Brain microvascular endothelial cell (primary cell): ENCODE data around the gene CA10.

ENCODE experiments used
- DNase-seq: peaks from one replicate; pipeline ENCODE4 v3.0.0-alpha.2; 2020
- H3K27ac ChIP-seq: fragments of 250-450 bp; sonication (Bioruptor Pico); 2 replicates; pipeline ENCODE4 v1.5.1; 2020; ENCODE audit warnings: mild to moderate bottlenecking, moderate library complexity
- H3K27me3 ChIP-seq: fragments of 250-450 bp; sonication (Bioruptor Pico); replicated peaks from 2 replicates; pipeline ENCODE4 v1.5.1; 2020; ENCODE audit warnings: mild to moderate bottlenecking
- H3K36me3 ChIP-seq: fragments of 250-450 bp; sonication (Bioruptor Pico); replicated peaks from 2 replicates; pipeline ENCODE4 v1.5.1; 2020; ENCODE audit warnings: mild to moderate bottlenecking
- H3K4me3 ChIP-seq: 2 replicates; pipeline ENCODE4 v1.5.1; 2011; ENCODE audit warnings: low read depth, mild to moderate bottlenecking, control low read depth, low read length, moderate library complexity
- in situ Hi-C: cut with HindIII; loops from 2 replicates; pipeline ENCODE4 v1.10.0; 2017; ENCODE audit warnings: low sequenced_read_pairs, low pct_ligation_motif_present
- TF ChIP-seq, protein P1 (sequence below): IDR thresholded peaks from 2 replicates; pipeline ENCODE4 v1.5.1; 2011; ENCODE audit warnings: low read depth, mild to moderate bottlenecking, moderate library complexity, low read length, control low read depth, inconsistent platforms; ENCODE audit errors: missing control alignments

Gene CA10

DNA sequence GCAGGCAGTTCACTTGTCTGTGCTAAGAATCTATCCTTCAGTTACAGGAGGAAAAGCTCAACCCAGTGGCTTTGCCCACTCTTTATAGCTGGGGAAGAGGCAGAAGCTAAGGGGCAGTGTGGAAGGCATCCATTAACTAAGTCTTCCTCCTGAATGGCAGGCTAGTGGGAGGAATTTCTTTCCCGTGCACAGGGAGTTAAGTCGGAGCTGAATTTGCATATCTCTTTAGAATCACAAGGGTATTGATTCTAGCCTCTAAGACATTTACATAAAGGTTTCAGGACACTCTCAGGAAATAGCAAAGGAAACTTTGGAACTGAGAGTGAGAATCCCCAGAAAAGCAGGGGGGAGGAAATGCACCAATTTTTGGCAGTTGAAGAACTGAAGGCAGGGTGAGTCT lies 245.6 kb downstream of the CA10 start:
- TF ChIP-seq, protein P1, sequence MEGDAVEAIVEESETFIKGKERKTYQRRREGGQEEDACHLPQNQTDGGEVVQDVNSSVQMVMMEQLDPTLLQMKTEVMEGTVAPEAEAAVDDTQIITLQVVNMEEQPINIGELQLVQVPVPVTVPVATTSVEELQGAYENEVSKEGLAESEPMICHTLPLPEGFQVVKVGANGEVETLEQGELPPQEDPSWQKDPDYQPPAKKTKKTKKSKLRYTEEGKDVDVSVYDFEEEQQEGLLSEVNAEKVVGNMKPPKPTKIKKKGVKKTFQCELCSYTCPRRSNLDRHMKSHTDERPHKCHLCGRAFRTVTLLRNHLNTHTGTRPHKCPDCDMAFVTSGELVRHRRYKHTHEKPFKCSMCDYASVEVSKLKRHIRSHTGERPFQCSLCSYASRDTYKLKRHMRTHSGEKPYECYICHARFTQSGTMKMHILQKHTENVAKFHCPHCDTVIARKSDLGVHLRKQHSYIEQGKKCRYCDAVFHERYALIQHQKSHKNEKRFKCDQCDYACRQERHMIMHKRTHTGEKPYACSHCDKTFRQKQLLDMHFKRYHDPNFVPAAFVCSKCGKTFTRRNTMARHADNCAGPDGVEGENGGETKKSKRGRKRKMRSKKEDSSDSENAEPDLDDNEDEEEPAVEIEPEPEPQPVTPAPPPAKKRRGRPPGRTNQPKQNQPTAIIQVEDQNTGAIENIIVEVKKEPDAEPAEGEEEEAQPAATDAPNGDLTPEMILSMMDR, result no peak
- H3K27me3 ChIP-seq, result no peaks in the 10 kb centered on the region
- in situ Hi-C loops, result no loop called here
- H3K27ac ChIP-seq, result no peak overlapping the region
- no peak overlapping the region for H3K4me3 ChIP-seq
- no peaks in the 10 kb centered on the region for H3K36me3 ChIP-seq
- no peak for DNase-seq

DNA sequence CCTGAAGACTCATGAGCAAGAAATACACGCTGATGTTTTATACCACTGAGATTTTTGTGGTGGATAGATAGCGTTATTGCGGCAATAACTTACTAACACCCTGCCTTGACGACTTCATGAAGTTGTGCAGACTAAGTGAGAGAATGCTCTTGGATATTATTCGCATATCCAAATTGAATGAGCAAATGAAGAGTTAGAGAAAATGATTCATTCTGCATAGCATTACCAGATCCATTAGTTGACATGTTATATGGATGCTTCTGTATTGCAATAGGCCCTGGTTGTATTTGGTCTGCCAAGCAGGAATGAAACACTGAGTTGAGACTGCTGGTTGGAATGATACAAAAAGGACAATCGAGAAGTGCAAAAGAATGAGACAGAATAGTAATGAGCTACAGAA lies 247.3 kb downstream of the CA10 start:
- in situ Hi-C loops, result no loop called here
- no peaks in the 10 kb centered on the region for H3K36me3 ChIP-seq
- no peak for DNase-seq
- H3K27ac ChIP-seq, result no peak overlapping the region
- H3K4me3 ChIP-seq, result no peak overlapping the region
- H3K27me3 ChIP-seq, result no peaks in the 10 kb centered on the region
- TF ChIP-seq, protein P1, result no peak

DNA sequence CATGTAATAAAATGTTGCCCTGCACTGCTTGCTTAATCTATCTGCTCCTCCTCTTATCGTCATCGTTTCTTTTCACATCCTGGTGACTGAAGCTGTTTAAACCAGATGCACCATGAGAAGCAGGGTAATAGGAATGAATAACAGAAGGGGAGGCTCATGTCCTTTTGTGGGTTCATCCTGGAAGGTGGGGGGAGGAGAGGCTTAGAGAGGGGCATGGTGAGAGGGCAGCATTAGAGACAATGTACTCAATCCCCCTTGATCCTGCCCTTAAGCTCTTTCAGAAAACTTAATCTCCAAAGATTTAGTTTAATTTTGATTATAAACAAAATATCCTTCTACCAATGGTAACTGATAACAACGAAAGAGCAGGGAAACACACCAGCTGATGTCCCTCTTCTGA lies 248.5 kb downstream of the CA10 start:
- Histone ChIP-seq H3K36me3 (no peaks in the 10 kb centered on the region), H3K27ac (no peak overlapping the region), H3K27me3 (no peaks in the 10 kb centered on the region), H3K4me3 (no peak overlapping the region)
- TF ChIP-seq, protein P1, result no peak
- in situ Hi-C loops, result no loop called here
- DNase-seq, result no peak

DNA sequence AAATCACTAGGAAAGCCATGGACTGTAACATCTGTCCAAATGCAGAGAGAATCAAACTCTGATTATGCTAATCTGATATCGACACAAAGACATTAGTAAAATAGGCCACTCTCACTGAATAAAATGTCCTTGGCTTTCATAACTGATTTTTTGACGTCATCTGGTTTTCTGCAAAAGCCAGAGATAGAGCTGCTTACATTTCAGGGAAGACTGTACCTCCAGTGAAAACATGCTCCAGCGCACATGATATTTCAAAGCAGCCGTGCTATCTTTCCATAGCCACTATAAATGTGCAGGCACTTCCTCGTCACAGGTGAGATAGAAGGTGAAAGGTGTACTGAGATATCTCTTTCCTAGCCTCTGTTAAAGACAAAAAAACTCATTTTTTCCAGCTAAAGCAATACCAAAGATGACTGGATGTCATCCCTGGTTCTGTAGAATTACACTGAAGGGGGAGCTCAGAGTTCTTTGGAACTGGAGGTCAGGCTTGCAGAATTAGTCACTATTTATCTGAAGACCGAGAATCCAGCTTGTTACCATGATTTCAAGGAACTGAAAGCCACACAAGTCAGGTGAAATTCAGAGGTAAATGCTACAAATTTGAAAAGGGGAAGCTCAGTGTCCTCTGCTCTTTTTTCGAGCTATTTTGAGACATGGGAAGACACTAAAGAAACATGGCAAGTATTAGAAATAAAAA lies 249.5 kb downstream of the CA10 start:
- no peak overlapping the region for H3K4me3 ChIP-seq
- H3K36me3 ChIP-seq, result no peaks in the 10 kb centered on the region
- TF ChIP-seq, protein P1, result no peak
- no peaks in the 10 kb centered on the region for H3K27me3 ChIP-seq
- DNase-seq, result no peak
- no peak overlapping the region for H3K27ac ChIP-seq
- in situ Hi-C loops, result no loop called here

DNA sequence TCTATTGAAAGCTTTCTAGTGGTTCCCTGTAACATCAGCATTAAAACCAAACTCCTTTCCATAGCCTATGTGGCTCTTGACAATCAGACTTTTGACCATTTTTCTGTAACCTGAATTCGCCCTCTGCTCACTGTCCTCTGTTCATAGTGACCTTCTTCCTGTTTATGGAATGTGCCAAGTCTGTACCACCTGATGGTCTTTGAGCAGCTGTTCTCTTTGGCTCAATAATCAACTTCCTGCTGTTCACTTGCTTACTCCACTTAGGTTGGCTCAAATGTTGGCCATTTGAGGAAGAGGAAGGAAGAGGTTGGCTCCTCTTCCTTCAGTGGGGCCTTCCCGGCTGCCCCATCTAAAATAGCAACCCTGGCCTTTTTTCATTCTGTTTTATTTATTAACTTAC lies 251.5 kb downstream of the CA10 start:
- H3K36me3 ChIP-seq, result no peaks in the 10 kb centered on the region
- in situ Hi-C loops, result no loop called here
- H3K27ac ChIP-seq, result no peak overlapping the region
- no peaks in the 10 kb centered on the region for H3K27me3 ChIP-seq
- H3K4me3 ChIP-seq, result no peak overlapping the region
- no peak for DNase-seq
- TF ChIP-seq, protein P1, result no peak

DNA sequence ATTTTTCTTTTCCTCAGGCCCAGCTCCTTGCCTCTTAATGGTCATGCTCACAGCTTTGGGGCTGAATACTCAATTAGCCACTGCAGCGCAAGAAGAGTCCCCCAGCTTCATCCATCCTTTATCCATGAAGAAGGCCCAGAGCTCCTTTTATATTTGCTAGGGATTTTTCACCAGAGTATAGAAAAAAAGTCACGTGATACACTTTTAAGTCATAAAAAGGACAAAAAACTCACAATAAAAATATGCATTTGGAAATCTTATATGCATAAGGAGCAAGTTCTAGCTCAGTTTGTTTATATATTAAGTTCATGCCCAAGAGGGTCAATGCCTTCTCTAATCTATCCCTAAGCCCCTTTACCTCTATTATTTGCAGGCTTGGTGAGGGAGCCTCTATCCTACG lies 254.1 kb downstream of the CA10 start:
- H3K36me3 ChIP-seq, result no peaks in the 10 kb centered on the region
- no peaks in the 10 kb centered on the region for H3K27me3 ChIP-seq
- H3K4me3 ChIP-seq, result no peak overlapping the region
- in situ Hi-C loops, result no loop called here
- TF ChIP-seq, protein P1, result no peak
- H3K27ac ChIP-seq, result no peak overlapping the region
- no peak for DNase-seq
